RWPE1 (cell line): ENCODE measurements around the gene SYCE1L.
A peak's percentile ranks its signal among the peaks of the same experiment; 100 is the strongest.
"Not testable (repeated sequence)": the region's sequence is repeated elsewhere in the genome, so short reads cannot be mapped to it uniquely, and the experiment has no call there.

Experiments used
- CTCF ChIA-PET: fragments of 350-600 bp; sonication (Branson Sonifier 250); formaldehyde crosslinking; extraction: SDS; loops from one replicate; lab custom pipeline; 2021; lab: Yijun Ruan, JAX
- POLR2A ChIA-PET: fragments of 400-600 bp; formaldehyde crosslinking; extraction: SDS; loops from one replicate; lab custom pipeline; 2020; ENCODE audit warnings: antibody characterized with exemption; ENCODE audit not compliant: low non-redundant PET; lab: Yijun Ruan, JAX
- DNase-seq: peaks from one replicate; pipeline ENCODE4 v3.0.0; 2012; ENCODE audit warnings: low spot score
- H3K27ac ChIP-seq: fragments of 450-650 bp; 2 replicates; pipeline ENCODE4 v1.5.1; 2017
- TF ChIP-seq, protein P1 (sequence below): fragments of 450-650 bp; conservative IDR thresholded peaks from 2 replicates; pipeline ENCODE4 v1.5.1; 2017; ENCODE audit warnings: low read depth, mild to moderate bottlenecking

Gene SYCE1L

DNA sequence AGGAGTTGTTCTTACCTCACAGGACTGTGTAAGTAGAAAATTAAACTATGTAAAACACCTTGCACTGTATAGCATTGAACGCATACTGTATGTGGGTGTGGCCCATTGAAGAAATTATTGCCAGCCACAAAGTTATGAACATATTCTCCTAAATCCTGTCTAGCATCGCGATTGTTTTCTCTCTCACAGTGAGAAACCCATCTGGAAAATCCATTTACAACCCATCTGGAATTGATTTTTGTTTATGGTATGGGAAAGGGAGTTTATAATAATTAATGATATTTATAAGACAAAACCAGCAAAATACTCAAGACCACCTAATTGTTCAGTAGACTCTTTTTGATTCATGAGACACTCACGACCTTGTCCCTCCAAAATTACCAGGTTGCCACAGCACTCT is 30.3 kb upstream of the SYCE1L start:
- ChIA-PET POLR2A (no interaction called here), CTCF (interaction anchor here (0.6 to 0.7 kb wide), 3 partner anchors 68 to 1697 kb away, joined by 3 to 4 read pairs (median 3); no protein-coding TSS in a partner anchor)
- TF ChIP-seq, protein P1, sequence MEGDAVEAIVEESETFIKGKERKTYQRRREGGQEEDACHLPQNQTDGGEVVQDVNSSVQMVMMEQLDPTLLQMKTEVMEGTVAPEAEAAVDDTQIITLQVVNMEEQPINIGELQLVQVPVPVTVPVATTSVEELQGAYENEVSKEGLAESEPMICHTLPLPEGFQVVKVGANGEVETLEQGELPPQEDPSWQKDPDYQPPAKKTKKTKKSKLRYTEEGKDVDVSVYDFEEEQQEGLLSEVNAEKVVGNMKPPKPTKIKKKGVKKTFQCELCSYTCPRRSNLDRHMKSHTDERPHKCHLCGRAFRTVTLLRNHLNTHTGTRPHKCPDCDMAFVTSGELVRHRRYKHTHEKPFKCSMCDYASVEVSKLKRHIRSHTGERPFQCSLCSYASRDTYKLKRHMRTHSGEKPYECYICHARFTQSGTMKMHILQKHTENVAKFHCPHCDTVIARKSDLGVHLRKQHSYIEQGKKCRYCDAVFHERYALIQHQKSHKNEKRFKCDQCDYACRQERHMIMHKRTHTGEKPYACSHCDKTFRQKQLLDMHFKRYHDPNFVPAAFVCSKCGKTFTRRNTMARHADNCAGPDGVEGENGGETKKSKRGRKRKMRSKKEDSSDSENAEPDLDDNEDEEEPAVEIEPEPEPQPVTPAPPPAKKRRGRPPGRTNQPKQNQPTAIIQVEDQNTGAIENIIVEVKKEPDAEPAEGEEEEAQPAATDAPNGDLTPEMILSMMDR, result no peak
- H3K27ac ChIP-seq, result no peak overlapping the region
- no peak for DNase-seq

DNA sequence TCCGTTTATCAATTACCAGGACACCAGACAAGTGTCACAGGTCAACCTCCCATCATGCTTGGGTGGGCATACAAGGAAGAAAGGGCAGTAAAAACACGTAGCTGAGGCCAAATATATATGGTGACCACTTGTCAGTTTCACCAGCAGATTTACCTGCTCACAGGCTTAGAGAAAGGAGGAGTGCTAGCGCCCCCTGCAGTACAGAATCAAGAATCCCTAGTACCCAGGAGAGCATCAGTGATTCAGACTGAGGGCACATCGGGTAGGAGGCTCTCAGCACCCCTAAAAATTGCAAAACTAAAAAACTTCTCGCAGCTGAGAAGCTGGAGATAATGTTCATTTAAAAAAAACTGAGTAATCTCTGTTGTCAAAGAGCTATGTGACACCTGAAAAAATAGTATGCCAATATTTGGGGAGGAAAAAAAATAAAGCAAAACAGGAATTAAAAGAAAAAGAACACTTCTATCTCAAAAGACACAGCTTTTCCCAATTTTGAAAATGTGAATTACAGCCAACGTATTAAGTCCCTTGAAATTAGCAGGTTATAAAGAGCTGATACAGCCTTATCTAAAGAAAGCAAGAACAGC is 29.5 kb upstream of the SYCE1L start:
- ChIA-PET POLR2A (no interaction called here), CTCF (interaction anchor here (0.7 to 1.4 kb wide), 3 partner anchors 288 to 1381 kb away, joined by 3 to 6 read pairs (median 5); no protein-coding TSS in a partner anchor)
- H3K27ac ChIP-seq, result no peak overlapping the region
- TF ChIP-seq, protein P1, result peak; percentile 42
- peak; percentile 31 for DNase-seq

DNA sequence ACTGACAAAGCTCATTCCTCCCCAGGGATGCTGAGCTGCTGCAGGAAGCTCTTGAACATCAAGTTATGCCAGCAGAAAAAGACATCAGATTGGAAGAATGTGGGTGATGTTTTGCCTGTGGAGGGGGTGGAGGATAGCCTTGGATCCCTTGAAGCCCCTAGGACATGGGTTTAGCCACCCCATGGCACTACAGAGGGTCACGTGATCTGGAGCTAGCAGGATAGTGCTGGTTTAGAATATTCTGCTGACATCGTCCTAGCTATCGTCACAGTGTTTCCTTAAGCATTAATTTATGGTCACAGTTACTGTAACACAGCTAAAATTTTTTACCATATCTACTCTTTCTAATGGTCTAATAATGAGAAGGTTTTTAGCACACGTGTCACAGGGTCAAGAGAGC is 28.4 kb upstream of the SYCE1L start:
- no peak for DNase-seq
- no peak overlapping the region for H3K27ac ChIP-seq
- ChIA-PET POLR2A (no interaction called here), CTCF (interaction anchor here (0.6 to 1.8 kb wide), 9 partner anchors 8 to 1381 kb away, joined by 3 to 8 read pairs (median 4); no protein-coding TSS in a partner anchor)
- TF ChIP-seq, protein P1, result no peak

DNA sequence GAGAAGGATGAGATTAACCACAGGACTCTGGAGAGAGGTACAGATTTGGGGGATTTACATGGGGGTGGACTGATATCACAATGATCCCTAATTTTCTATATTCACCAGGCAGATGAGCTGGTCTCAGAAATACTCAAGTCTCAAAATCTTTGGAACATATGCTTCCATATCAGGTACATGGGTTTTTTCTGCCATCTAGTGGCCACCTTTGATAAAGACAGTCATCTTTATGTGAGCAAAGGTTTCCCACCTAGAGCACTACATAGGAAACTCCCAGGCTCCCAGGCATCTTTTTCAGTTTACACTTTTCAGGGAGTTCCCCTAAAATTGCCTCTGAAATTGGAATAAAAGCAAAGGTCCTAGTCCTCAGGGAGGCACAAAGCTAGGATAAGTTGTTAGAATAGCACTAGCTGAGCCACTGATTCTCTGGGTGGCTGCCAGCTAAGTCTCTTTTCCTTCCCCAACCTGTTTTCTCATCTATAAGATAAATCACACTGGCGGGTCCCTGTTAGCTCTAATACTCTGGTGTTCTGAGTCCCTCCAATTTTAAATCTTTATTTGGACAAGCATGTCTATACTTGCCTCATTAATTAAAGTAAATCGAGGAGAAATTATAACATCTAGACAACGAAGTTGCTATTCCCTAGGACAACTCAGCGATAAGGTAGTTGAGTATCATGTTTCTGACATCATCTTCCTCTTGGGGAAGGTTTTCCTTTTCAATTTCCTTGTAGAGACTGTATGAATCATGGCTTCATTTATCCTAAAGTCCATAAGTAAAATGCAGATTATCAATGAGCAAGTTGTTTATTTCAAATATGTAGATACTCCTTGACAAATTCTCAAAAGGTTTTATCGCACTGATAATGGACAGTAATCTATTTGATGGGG is 27.2 kb upstream of the SYCE1L start:
- CTCF ChIA-PET, result interaction anchor here (0.6 to 1.8 kb wide), 19 partner anchors 10 to 1408 kb away, joined by 3 to 8 read pairs (median 3); no protein-coding TSS in a partner anchor
- TF ChIP-seq, protein P1, result peak; percentile 73
- POLR2A ChIA-PET, result no interaction called here
- peak; percentile 53 for DNase-seq
- no peak overlapping the region for H3K27ac ChIP-seq

DNA sequence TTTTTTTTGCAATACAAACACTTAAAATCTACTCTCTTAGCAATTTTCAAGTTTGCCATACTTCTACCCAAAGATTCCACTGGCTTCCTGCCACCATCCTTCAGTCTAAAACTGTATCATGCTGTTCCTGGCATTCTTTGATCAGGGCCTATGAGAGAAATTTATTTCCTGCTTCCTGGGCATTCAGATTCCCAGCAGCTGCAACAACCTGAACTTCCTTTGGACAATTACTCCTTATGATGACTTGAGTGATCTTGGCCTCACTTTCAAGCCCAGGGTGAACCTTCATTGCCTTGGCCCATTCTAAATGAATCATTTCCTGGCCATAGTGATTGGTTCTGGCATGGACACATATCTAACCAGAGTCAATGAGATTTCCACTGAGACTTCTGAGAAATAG is 26.3 kb upstream of the SYCE1L start:
- no peak for DNase-seq
- TF ChIP-seq, protein P1, result no peak
- CTCF ChIA-PET, result interaction anchor here (1.4 kb wide), 1 partner anchor 1372 kb away, joined by 3 read pairs; no protein-coding TSS in a partner anchor
- POLR2A ChIA-PET, result no interaction called here
- H3K27ac ChIP-seq, result no peak overlapping the region

DNA sequence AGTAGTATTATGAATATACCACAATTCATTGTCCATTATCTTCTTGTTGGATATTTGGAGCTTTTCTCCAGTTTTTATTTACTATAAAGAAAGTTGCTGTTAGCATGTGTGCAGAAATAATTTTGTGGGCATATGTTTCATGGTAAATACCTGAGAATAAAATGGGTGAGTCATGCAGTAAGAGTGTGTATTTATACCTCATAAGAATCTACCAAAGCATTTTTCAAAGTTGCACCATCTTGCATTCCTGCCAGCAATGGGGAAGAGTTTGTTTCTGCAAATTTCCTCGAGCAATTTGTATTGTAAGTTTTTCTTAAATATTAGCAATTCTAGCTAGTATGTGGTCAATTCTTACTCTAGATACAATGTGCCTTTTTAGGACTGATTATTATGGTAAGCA is 16.1 kb upstream of the SYCE1L start:
- no peak overlapping the region for H3K27ac ChIP-seq
- ChIA-PET CTCF (no interaction called here), POLR2A (no interaction called here)
- peak; percentile 36 for DNase-seq
- TF ChIP-seq, protein P1, result no peak

DNA sequence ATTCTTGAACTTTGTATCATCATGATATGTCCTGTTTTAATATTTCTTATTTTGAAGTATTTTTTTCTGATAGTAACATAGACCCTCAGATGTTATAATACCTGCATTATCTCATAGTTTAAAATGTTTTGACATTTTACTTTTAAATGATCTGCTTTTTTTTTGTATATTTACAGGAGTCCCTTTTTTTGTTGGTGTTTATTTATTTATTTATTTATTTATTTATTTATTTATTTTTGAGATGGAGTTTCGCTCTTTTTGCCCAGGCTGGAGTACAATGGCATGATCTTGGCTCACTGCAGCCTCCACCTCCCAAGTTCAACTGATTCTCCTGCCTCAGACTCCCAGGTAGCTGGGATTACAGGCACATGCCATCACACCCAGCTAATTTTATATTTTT is 12.9 kb upstream of the SYCE1L start:
- CTCF ChIA-PET, result interaction anchor here (0.6 kb wide), 1 partner anchor 167 kb away, joined by 3 read pairs; no protein-coding TSS in a partner anchor
- H3K27ac ChIP-seq, POLR2A ChIA-PET, DNase-seq: not testable (repeated sequence)
